H9 (cell line): ENCODE data around the gene LDLR. TPM values are rescaled to one million over a fixed set of nuclear protein-coding genes. Genes with fewer than 3 reads are reported as not detected.

Source experiments
- DNase-seq: peaks from one replicate; pipeline ENCODE4 v3.0.0-alpha.2; 2017
- H2AFZ ChIP-seq: one replicate; pipeline ENCODE4 v1.6.1; 2013; ENCODE audit warnings: mild to moderate bottlenecking, low read length, control low read depth, moderate library complexity
- H2AK5ac ChIP-seq: 2 replicates; pipeline ENCODE4 v1.6.1; 2013; ENCODE audit warnings: low read length, control low read depth, mixed read lengths; ENCODE audit not compliant: insufficient read length
- H2BK120ac ChIP-seq: one replicate; pipeline ENCODE4 v1.6.1; 2013; ENCODE audit warnings: low read depth, mild to moderate bottlenecking, low read length, control low read depth, inconsistent platforms; ENCODE audit not compliant: poor library complexity, severe bottlenecking
- H2BK12ac ChIP-seq: 2 replicates; pipeline ENCODE4 v1.6.1; 2013; ENCODE audit warnings: low read length, control low read depth, mixed read lengths, low read depth; ENCODE audit not compliant: insufficient read length
- H2BK15ac ChIP-seq: 2 replicates; pipeline ENCODE4 v1.6.1; 2013; ENCODE audit warnings: low read depth, low read length, control low read depth
- H2BK20ac ChIP-seq: one replicate; pipeline ENCODE4 v1.6.1; 2013; ENCODE audit warnings: low read depth, mild to moderate bottlenecking, low read length, control low read depth, inconsistent platforms; ENCODE audit not compliant: poor library complexity, severe bottlenecking
- H2BK5ac ChIP-seq: 2 replicates; pipeline ENCODE4 v1.6.1; 2013; ENCODE audit warnings: low read length, control low read depth, mixed read lengths; ENCODE audit not compliant: insufficient read length
- H3K14ac ChIP-seq: 2 replicates; pipeline ENCODE4 v1.6.1; 2013; ENCODE audit warnings: low read length, control low read depth; ENCODE audit not compliant: insufficient read depth
- H3K18ac ChIP-seq: 2 replicates; pipeline ENCODE4 v1.6.1; 2013; ENCODE audit warnings: low read depth, mild to moderate bottlenecking, mixed read lengths, low read length, control low read depth; ENCODE audit not compliant: insufficient read length
- H3K23ac ChIP-seq: 2 replicates; pipeline ENCODE4 v1.6.1; 2013; ENCODE audit warnings: low read length, control low read depth, mixed read lengths, low read depth; ENCODE audit not compliant: insufficient read length
- H3K23me2 ChIP-seq: 2 replicates; pipeline ENCODE4 v1.6.1; 2013; ENCODE audit warnings: low read depth, mild to moderate bottlenecking, mixed read lengths, low read length, control low read depth; ENCODE audit not compliant: insufficient read length, poor library complexity, severe bottlenecking
- H3K27ac ChIP-seq: 2 replicates; pipeline ENCODE4 v1.5.1; 2013; ENCODE audit warnings: low read length, control low read depth, mixed read lengths, low read depth; ENCODE audit not compliant: insufficient read length
- H3K27me3 ChIP-seq: 2 replicates; pipeline ENCODE4 v1.6.1; 2013; ENCODE audit warnings: low read length, control low read depth, inconsistent platforms; ENCODE audit not compliant: insufficient read depth
- H3K4ac ChIP-seq: 2 replicates; pipeline ENCODE4 v1.6.1; 2013; ENCODE audit warnings: low read depth, mild to moderate bottlenecking, control low read depth, inconsistent platforms, low read length, moderate library complexity
- H3K4me1 ChIP-seq: 2 replicates; pipeline ENCODE4 v1.6.1; 2013; ENCODE audit warnings: low read length, control low read depth, inconsistent platforms; ENCODE audit not compliant: insufficient read depth
- H3K4me2 ChIP-seq: 2 replicates; pipeline ENCODE4 v1.6.1; 2013; ENCODE audit warnings: low read length, control low read depth, mixed read lengths; ENCODE audit not compliant: insufficient read length, insufficient read depth
- H3K56ac ChIP-seq: 2 replicates; pipeline ENCODE4 v1.6.1; 2013; ENCODE audit warnings: low read depth, mild to moderate bottlenecking, mixed read lengths, low read length, control low read depth; ENCODE audit not compliant: insufficient read length
- H3K79me1 ChIP-seq: 2 replicates; pipeline ENCODE4 v1.6.1; 2013; ENCODE audit warnings: low read depth, mild to moderate bottlenecking, moderate library complexity, low read length, control low read depth, inconsistent platforms; ENCODE audit not compliant: insufficient read depth, poor library complexity, severe bottlenecking
- H3K79me2 ChIP-seq: 2 replicates; pipeline ENCODE4 v1.6.1; 2013; ENCODE audit warnings: low read length, control low read depth, inconsistent platforms; ENCODE audit not compliant: insufficient read depth
- H3K9ac ChIP-seq: 2 replicates; pipeline ENCODE4 v1.6.1; 2013; ENCODE audit warnings: low read length, control low read depth, mixed read lengths; ENCODE audit not compliant: insufficient read length; ENCODE audit errors: extremely low read depth
- H3K9me3 ChIP-seq: one replicate; pipeline ENCODE4 v1.6.1; 2013; ENCODE audit warnings: low read depth, low read length, inconsistent platforms; ENCODE audit not compliant: control insufficient read depth
- H3T11ph ChIP-seq: one replicate; pipeline ENCODE4 v1.6.1; 2013; ENCODE audit warnings: mild to moderate bottlenecking, low read length, control low read depth, inconsistent platforms
- H4K20me1 ChIP-seq: one replicate; pipeline ENCODE4 v1.6.1; 2013; ENCODE audit not compliant: control insufficient read depth, insufficient read length, insufficient read depth
- H4K5ac ChIP-seq: 2 replicates; pipeline ENCODE4 v1.6.1; 2013; ENCODE audit warnings: low read depth, mild to moderate bottlenecking, mixed read lengths, low read length, control low read depth; ENCODE audit not compliant: insufficient read length
- H4K8ac ChIP-seq: replicated peaks from 2 replicates; pipeline ENCODE4 v1.6.1; 2013; ENCODE audit warnings: low read length, control low read depth, mixed read lengths, low read depth; ENCODE audit not compliant: insufficient read length
- H4K91ac ChIP-seq: 2 replicates; pipeline ENCODE4 v1.6.1; 2013; ENCODE audit warnings: low read depth, mild to moderate bottlenecking, moderate library complexity, mixed read lengths, low read length, control low read depth; ENCODE audit not compliant: insufficient read length
- H3K27ac Mint-ChIP-seq, 3 experiments: 2 replicates in 2 of 3; 3 replicates in 1 of 3; pipeline ENCODE4 v1.8.0; 2020 to 2021; ENCODE audit warnings: mixed read lengths in 3 of 3, mild to moderate bottlenecking in 1 of 3, moderate library complexity in 1 of 3
- H3K27me3 Mint-ChIP-seq: 2 replicates; pipeline ENCODE4 v1.8.0; 2021; ENCODE audit warnings: low read depth, mild to moderate bottlenecking, moderate library complexity, mixed read lengths
- H3K36me3 Mint-ChIP-seq, 3 experiments: 2 replicates in 2 of 3; 3 replicates in 1 of 3; pipeline ENCODE4 v1.8.0; 2020 to 2021; ENCODE audit warnings: low read depth in 3 of 3, mixed read lengths in 3 of 3; ENCODE audit not compliant: insufficient read depth in 1 of 3
- H3K4me1 Mint-ChIP-seq, 2 experiments: 2 replicates each; pipeline ENCODE4 v1.8.0; 2020; ENCODE audit warnings: mixed read lengths in 2 of 2
- H3K4me3 Mint-ChIP-seq, 2 experiments: 2 replicates in 1 of 2; 3 replicates in 1 of 2; pipeline ENCODE4 v1.8.0; 2020 to 2021; ENCODE audit warnings: mild to moderate bottlenecking in 2 of 2, mixed read lengths in 2 of 2, moderate library complexity in 1 of 2
- H3K9me3 Mint-ChIP-seq, 2 experiments: 2 replicates in 1 of 2; 3 replicates in 1 of 2; pipeline ENCODE4 v1.8.0; 2020; ENCODE audit warnings: mild to moderate bottlenecking in 2 of 2, mixed read lengths in 2 of 2, moderate library complexity in 1 of 2
- CTCF ChIP-seq: fragments of 200-600 bp; sonication (generic); conservative IDR thresholded peaks from 3 replicates; pipeline ENCODE4 v1.8.0; 2021; ENCODE audit warnings: antibody characterized with exemption, mild to moderate bottlenecking
- WGBS: extraction: QIAGEN DNeasy Blood & Tissue Kit; methylation state at CpG from one replicate; pipeline ENCODE4 v1.1.7; 2013; ENCODE audit warnings: missing lambda C conversion rate, low lambda C conversion rate, mixed read lengths; ENCODE audit not compliant: insufficient read length; ENCODE audit errors: extremely low coverage; 5-methylcytosine and 5-hydroxymethylcytosine counted together
- total RNA-seq: library from RNA; stranded (reverse); gene quantifications from 2 replicates; pipeline ENCODE4 v1.2.1, GENCODE V29; 2021

Gene LDLR
- total RNA-seq, 1 experiment from 2014 or later, result 92.7 TPM

GRCh38 chr19:11054628-11055027, 34.6 kb upstream of the LDLR start:
- Histone ChIP-seq H2BK12ac (no peak overlapping the region), H3K4me2 (no peak overlapping the region), H3K4me1 (no peaks in the 10 kb centered on the region), H2BK120ac (no peak overlapping the region), H2AFZ (no peak overlapping the region), H2AK5ac (no peak overlapping the region), H3T11ph (no peak overlapping the region), H2BK20ac (no peak overlapping the region), H2BK15ac (no peak overlapping the region), H4K5ac (no peak overlapping the region), H4K91ac (no peak overlapping the region), H3K27ac (no peak overlapping the region), H3K79me2 (no peaks in the 10 kb centered on the region), H3K56ac (no peak overlapping the region), H3K9ac (no peak overlapping the region), H3K9me3 (no peaks in the 10 kb centered on the region), H4K20me1 (no peaks in the 10 kb centered on the region), H4K8ac (no peak overlapping the region), H3K14ac (no peak overlapping the region), H3K23ac (no peak overlapping the region), H2BK5ac (no peak overlapping the region), H3K79me1 (no peaks in the 10 kb centered on the region), H3K18ac (no peak overlapping the region), H3K23me2 (no peaks in the 10 kb centered on the region), H3K27me3 (no peaks in the 10 kb centered on the region), H3K4ac (no peak overlapping the region)
- WGBS, result no CpG with 5 or more reads among the region's 8 CpGs
- Mint-ChIP-seq H3K4me1 (no peaks in the 10 kb centered on the region; a peak in 1 of 4 replicates), H3K36me3 (peaks cover 11 to 56% (median 37%) of the 10 kb centered on the region in 3 experiments; a peak in 6 of 7 replicates), H3K27ac (peak overlapping the region in 2 of 3 experiments; percentile 43 to 57; a peak in 2 of 7 replicates), H3K27me3 (no peaks in the 10 kb centered on the region), H3K9me3 (no peaks in the 10 kb centered on the region), H3K4me3 (no peak overlapping the region; a peak in 1 of 5 replicates)
- no peak for TF ChIP-seq CTCF
- no peak for DNase-seq
